Endodermal cell (in vitro differentiated cells): ENCODE data around the gene MPDZ. TPM values are rescaled to one million over a fixed set of nuclear protein-coding genes. Genes with fewer than 3 reads are reported as not detected.

Source experiments
- DNase-seq: peaks from one replicate; pipeline ENCODE4 v3.0.0-alpha.2; 2017
- H3K27ac ChIP-seq: 2 replicates; pipeline ENCODE4 v1.5.1; 2013; ENCODE audit warnings: mild to moderate bottlenecking, low read depth, low read length, moderate library complexity
- H3K27me3 ChIP-seq: 2 replicates; pipeline ENCODE4 v1.6.1; 2013; ENCODE audit warnings: mild to moderate bottlenecking, low read length, moderate library complexity; ENCODE audit not compliant: insufficient read depth, control insufficient read depth, poor library complexity, severe bottlenecking
- H3K36me3 ChIP-seq: 2 replicates; pipeline ENCODE4 v1.7.0; 2013; ENCODE audit warnings: mild to moderate bottlenecking, low read length, moderate library complexity; ENCODE audit not compliant: control insufficient read depth, insufficient read depth
- H3K4me1 ChIP-seq: one replicate; pipeline ENCODE4 v1.7.0; 2013; ENCODE audit warnings: low read length; ENCODE audit not compliant: control insufficient read depth, insufficient read depth
- H3K4me3 ChIP-seq: 2 replicates; pipeline ENCODE4 v1.5.1; 2013; ENCODE audit warnings: mild to moderate bottlenecking, low read length, moderate library complexity
- H3K9ac ChIP-seq: 2 replicates; pipeline ENCODE4 v1.6.1; 2013; ENCODE audit warnings: mild to moderate bottlenecking, low read length, moderate library complexity; ENCODE audit not compliant: poor library complexity, severe bottlenecking; ENCODE audit errors: extremely low read depth
- H3K9me3 ChIP-seq: 2 replicates; pipeline ENCODE4 v1.6.1; 2013; ENCODE audit warnings: mild to moderate bottlenecking, low read length, moderate library complexity; ENCODE audit not compliant: control insufficient read depth
- H3K27ac Mint-ChIP-seq: 2 replicates; pipeline ENCODE4 v1.8.0; 2020; ENCODE audit warnings: mixed read lengths
- H3K27me3 Mint-ChIP-seq: 2 replicates; pipeline ENCODE4 v1.8.0; 2021; ENCODE audit warnings: mild to moderate bottlenecking, mixed read lengths; ENCODE audit not compliant: insufficient read depth
- H3K36me3 Mint-ChIP-seq: 2 replicates; pipeline ENCODE4 v1.8.0; 2020; ENCODE audit warnings: low read depth, mixed read lengths
- H3K4me1 Mint-ChIP-seq: 2 replicates; pipeline ENCODE4 v1.8.0; 2020; ENCODE audit warnings: mixed read lengths
- H3K4me3 Mint-ChIP-seq: 2 replicates; pipeline ENCODE4 v1.8.0; 2020; ENCODE audit warnings: mild to moderate bottlenecking, moderate library complexity, mixed read lengths
- H3K9me3 Mint-ChIP-seq: 2 replicates; pipeline ENCODE4 v1.8.0; 2020; ENCODE audit warnings: mild to moderate bottlenecking, mixed read lengths
- WGBS, 2 experiments: methylation state at CpG; one replicate each; pipeline versions ENCODE4 v1.1.5 to v1.1.7; 2013; ENCODE audit warnings: missing lambda C conversion rate in 2 of 2, mixed read lengths in 1 of 2; ENCODE audit not compliant: insufficient coverage in 1 of 2, insufficient read length in 1 of 2; 5-methylcytosine and 5-hydroxymethylcytosine counted together
- total RNA-seq, 2 donors: library from RNA; stranded (reverse); fragmentation: NEBNext Ultra II Directional in 1 of 2; extraction: Animal tissue kit (Norgen Biotek cat#: 25700) in 1 of 2; gene quantifications; 2 replicates in 1 of 2; 3 replicates in 1 of 2; pipeline ENCODE4 v1.2.1, GENCODE V29; 2021
- TF ChIP-seq, protein P1 (sequence below): fragments of 200-600 bp; sonication (generic); conservative IDR thresholded peaks from 2 replicates; pipeline ENCODE4 v1.5.0; 2021; ENCODE audit warnings: antibody characterized with exemption, mild to moderate bottlenecking

MPDZ gene
- total RNA-seq, 2 donors from 2014 or later, result 38.0 to 44.0 TPM

DNA sequence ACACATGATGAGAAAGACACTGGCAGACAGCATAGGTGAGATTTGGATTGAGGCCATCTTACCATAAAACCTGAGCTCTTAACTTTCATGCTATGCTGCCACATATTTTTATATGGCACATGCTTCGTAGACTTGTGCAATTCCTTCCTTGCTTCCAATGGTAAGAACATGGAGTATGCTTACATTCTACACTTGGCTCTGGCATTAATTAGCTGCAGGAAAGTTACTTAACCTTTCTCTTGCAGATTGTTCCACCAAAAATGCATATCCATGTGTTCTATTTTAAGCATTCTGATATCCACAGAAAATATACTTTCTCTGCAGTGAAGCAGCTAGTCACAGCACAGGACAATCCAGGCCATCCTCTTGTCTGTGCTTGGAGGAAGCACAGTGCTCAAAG, 119.4 kb downstream of the MPDZ start:
- Mint-ChIP-seq H3K27me3 (no peaks in the 10 kb centered on the region), H3K9me3 (no peaks in the 10 kb centered on the region), H3K4me3 (no peak overlapping the region), H3K4me1 (no peaks in the 10 kb centered on the region), H3K36me3 (peaks cover 20% of the 10 kb centered on the region), H3K27ac (no peak overlapping the region)
- TF ChIP-seq, protein P1, sequence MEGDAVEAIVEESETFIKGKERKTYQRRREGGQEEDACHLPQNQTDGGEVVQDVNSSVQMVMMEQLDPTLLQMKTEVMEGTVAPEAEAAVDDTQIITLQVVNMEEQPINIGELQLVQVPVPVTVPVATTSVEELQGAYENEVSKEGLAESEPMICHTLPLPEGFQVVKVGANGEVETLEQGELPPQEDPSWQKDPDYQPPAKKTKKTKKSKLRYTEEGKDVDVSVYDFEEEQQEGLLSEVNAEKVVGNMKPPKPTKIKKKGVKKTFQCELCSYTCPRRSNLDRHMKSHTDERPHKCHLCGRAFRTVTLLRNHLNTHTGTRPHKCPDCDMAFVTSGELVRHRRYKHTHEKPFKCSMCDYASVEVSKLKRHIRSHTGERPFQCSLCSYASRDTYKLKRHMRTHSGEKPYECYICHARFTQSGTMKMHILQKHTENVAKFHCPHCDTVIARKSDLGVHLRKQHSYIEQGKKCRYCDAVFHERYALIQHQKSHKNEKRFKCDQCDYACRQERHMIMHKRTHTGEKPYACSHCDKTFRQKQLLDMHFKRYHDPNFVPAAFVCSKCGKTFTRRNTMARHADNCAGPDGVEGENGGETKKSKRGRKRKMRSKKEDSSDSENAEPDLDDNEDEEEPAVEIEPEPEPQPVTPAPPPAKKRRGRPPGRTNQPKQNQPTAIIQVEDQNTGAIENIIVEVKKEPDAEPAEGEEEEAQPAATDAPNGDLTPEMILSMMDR, result no peak
- 92 to 93% methylated on average over 1 of the region's 1 CpG for WGBS, 2 experiments
- DNase-seq, result no peak
- Histone ChIP-seq H3K36me3 (peaks cover 6% of the 10 kb centered on the region), H3K27me3 (no peaks in the 10 kb centered on the region), H3K9me3 (no peaks in the 10 kb centered on the region), H3K27ac (no peak overlapping the region), H3K4me1 (no peaks in the 10 kb centered on the region), H3K9ac (no peak overlapping the region), H3K4me3 (no peak overlapping the region)

DNA sequence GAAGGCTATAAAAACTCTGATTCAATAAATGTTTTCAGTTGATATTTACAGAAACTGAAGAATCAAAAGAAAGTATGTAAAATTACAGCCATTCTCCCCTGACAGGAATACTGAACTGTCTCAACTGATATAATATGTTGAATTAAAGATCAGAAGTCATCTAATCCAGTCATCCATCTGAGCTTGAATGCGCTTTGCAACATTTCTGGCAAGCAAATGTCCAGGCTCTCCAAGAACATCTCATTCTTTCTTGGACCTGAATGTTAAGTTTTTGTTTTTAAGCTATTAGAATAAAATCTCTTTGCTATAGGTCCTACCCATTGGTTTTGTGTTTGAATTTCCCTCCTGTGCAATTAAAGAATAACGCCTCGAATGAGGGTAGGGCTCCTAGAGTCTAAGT, 120.5 kb downstream of the MPDZ start:
- no peak overlapping the region for H3K27ac Mint-ChIP-seq
- 78 to 85% methylated on average over 3 of the region's 3 CpGs for WGBS, 2 experiments
- H3K27me3 Mint-ChIP-seq, result no peaks in the 10 kb centered on the region
- TF ChIP-seq, protein P1, result no peak
- no peak overlapping the region for H3K27ac ChIP-seq
- peaks cover 6% of the 10 kb centered on the region for H3K36me3 ChIP-seq
- H3K4me3 Mint-ChIP-seq, result no peak overlapping the region
- no peaks in the 10 kb centered on the region for H3K4me1 Mint-ChIP-seq
- H3K27me3 ChIP-seq, result no peaks in the 10 kb centered on the region
- no peak overlapping the region for H3K9ac ChIP-seq
- DNase-seq, result no peak
- H3K4me3 ChIP-seq, result no peak overlapping the region
- peaks cover 18% of the 10 kb centered on the region for H3K36me3 Mint-ChIP-seq
- H3K4me1 ChIP-seq, result no peaks in the 10 kb centered on the region
- no peaks in the 10 kb centered on the region for H3K9me3 ChIP-seq
- no peaks in the 10 kb centered on the region for H3K9me3 Mint-ChIP-seq

DNA sequence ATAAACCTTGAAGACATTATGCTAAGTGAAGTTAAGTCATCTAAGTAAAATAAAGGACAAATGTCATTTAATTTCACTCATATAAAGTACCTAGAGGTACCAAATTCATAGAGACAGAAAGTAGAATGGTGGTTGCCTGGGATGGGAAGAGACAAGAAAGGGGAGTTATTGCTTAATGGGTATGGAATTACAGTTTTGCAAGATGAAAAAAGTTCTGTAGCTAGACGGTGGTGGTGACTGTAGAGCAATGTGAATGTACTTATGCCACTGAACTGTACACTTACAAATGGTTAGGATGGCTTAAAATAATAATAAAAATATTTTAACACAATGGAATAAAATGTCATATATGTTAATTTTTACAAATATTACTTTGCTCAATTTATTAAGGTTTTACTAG, 128.0 kb downstream of the MPDZ start:
- WGBS, 2 experiments, result 100% methylated on average over 1 of the region's 1 CpG

More for the DNA sequence above, 128.0 kb downstream of the MPDZ start:
- H3K27ac Mint-ChIP-seq, result no peak overlapping the region
- H3K36me3 Mint-ChIP-seq, result peaks cover 31% of the 10 kb centered on the region
- Histone ChIP-seq H3K9ac (no peak overlapping the region), H3K27me3 (no peaks in the 10 kb centered on the region), H3K4me3 (no peak overlapping the region), H3K9me3 (no peaks in the 10 kb centered on the region), H3K4me1 (no peaks in the 10 kb centered on the region), H3K27ac (no peak overlapping the region), H3K36me3 (peaks cover 21% of the 10 kb centered on the region)
- TF ChIP-seq, protein P1, result no peak
- no peaks in the 10 kb centered on the region for H3K27me3 Mint-ChIP-seq
- no peaks in the 10 kb centered on the region for H3K9me3 Mint-ChIP-seq
- no peak overlapping the region for H3K4me3 Mint-ChIP-seq
- DNase-seq, result no peak
- H3K4me1 Mint-ChIP-seq, result no peaks in the 10 kb centered on the region
